ENCODE results near the gene SPEN. TPM values are rescaled to one million over a fixed set of nuclear protein-coding genes. Genes with fewer than 3 reads are reported as not detected.

SPEN gene
- total and polyA plus RNA-seq, 2 of the 4 experiments (the other 2 are of a cell fraction): 7.6 to 15.8 TPM

DNA sequence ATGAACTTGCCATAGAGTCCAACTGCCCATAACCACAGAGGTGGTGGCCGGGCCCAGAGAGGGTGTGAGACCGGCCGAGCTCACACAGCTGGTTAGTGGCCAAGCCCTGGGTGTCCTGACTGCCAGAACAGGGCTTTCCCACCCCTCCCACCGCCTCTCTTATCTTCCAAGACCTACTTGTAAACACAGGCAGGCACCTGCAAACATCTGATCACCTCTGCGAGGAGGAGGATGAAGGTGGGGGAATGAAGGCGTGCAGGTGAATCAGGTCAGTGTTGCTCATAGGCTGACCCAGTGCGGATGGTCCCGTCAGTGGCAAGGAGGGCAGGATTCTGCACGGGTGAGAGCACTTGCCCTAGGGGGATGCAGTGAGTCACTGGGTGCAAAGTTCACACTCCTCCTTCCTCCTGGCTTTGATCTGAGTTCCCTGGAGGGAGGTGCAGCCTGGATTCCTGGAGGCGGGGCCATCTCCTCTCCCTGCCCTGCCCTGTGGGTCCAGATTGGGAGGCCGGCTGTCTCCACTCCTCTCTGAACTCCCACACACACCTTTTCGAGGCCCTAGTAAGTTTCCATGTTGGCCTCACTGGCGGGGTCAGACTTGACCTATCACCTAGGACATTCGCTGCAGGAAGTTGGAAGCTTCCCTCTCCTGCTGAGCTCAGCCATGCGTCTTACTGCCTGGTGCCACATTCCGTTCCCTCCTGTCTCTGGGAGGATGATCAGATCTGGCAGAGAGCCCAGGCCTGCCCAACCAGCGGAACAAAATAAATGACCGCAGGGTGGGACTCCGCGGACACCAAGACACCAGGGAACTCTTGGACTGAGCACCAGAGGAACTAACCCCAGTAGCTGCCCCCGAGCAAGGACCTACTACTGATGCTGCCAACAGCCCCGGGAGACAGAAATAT, 47.3 kb upstream of the SPEN start:
- dilution Hi-C loops (cut with HindIII; ENCODE audit: low sequenced_read_pairs, unreplicated experiment): no loop called here
- no peak overlapping the region for H3K9ac ChIP-seq (ENCODE audit: low read depth, low read length)
- TF ChIP-seq BHLHE40 (IDR thresholded peaks at IDR 0.05; ENCODE audit: low read depth, low read length) (no peak), MAZ (IDR thresholded peaks at IDR 0.05; ENCODE audit: borderline replicate concordance, low read depth, low read length) (no peak), CEBPB (IDR thresholded peaks at IDR 0.05; ENCODE audit: low read depth, low read length) (no peak), MAFK (IDR thresholded peaks at IDR 0.05; ENCODE audit: low read depth, low read length) (no peak), MXI1 (IDR thresholded peaks at IDR 0.05; ENCODE audit: borderline replicate concordance, low read depth, low read length) (no peak), RAD21 (IDR thresholded peaks at IDR 0.05; ENCODE audit: low read length) (no peak), NFE2L2 (IDR thresholded peaks at IDR 0.05; ENCODE audit: low read depth, low read length) (no peak), RFX5 (IDR thresholded peaks at IDR 0.05; ENCODE audit: low read depth, low read length) (no peak), RCOR1 (IDR thresholded peaks at IDR 0.05; ENCODE audit: insufficient replicate concordance, low read length) (no peak), CHD1 (IDR thresholded peaks at IDR 0.05; ENCODE audit: low read depth, low read length) (no peak), FOS (IDR thresholded peaks at IDR 0.05; ENCODE audit: low read depth, low read length) (no peak; the same call in 1 of the 2 replicates), SMC3 (IDR thresholded peaks at IDR 0.05; ENCODE audit: low read depth, low read length) (no peak)
- TF ChIP-seq, protein P1, sequence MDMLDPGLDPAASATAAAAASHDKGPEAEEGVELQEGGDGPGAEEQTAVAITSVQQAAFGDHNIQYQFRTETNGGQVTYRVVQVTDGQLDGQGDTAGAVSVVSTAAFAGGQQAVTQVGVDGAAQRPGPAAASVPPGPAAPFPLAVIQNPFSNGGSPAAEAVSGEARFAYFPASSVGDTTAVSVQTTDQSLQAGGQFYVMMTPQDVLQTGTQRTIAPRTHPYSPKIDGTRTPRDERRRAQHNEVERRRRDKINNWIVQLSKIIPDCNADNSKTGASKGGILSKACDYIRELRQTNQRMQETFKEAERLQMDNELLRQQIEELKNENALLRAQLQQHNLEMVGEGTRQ (IDR thresholded peaks at IDR 0.05; ENCODE audit: low read depth, low read length): no peak
- TF ChIP-seq, protein P2, sequence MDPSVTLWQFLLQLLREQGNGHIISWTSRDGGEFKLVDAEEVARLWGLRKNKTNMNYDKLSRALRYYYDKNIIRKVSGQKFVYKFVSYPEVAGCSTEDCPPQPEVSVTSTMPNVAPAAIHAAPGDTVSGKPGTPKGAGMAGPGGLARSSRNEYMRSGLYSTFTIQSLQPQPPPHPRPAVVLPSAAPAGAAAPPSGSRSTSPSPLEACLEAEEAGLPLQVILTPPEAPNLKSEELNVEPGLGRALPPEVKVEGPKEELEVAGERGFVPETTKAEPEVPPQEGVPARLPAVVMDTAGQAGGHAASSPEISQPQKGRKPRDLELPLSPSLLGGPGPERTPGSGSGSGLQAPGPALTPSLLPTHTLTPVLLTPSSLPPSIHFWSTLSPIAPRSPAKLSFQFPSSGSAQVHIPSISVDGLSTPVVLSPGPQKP (IDR thresholded peaks at IDR 0.05; ENCODE audit: borderline replicate concordance, low read depth, low read length): no peak

More for the DNA sequence above, 47.3 kb upstream of the SPEN start:
- ATAC-seq (ENCODE audit: low read depth) (peak; percentile 26), DNase-seq (peak; percentile 31)
- H3K27me3 ChIP-seq (ENCODE audit: control insufficient read depth, insufficient read depth, low read length): no peaks in the 10 kb centered on the region
- in situ Hi-C loops (cut with MboI; ENCODE audit: low sequenced_read_pairs): loop anchor here (25.0 kb wide), 1 partner anchor 387 kb away; no protein-coding TSS in a partner anchor
- POLR2A ChIA-PET (ENCODE audit: unreplicated experiment): no interaction called here
- H2AK5ac ChIP-seq (ENCODE audit: low read depth, low read length): peak overlapping the region; percentile 99
- peak overlapping the region; percentile 94 for H2AK9ac ChIP-seq (replicated peaks; ENCODE audit: low read depth, low read length, poor library complexity)
- H3K9me3 ChIP-seq (ENCODE audit: control insufficient read depth, insufficient read depth, low read length): no peaks in the 10 kb centered on the region
- WGBS, 2 experiments (ENCODE audit: extremely low coverage in 2 of 2, insufficient read length in 1 of 2): 28% methylated on average over 3 of the region's 22 CpGs; no CpG with 5 or more reads in 1 of the 2 experiments
- intact Hi-C loops (cut with micrococcal nuclease): loop anchor here (2.0 to 5.0 kb wide), 3 partner anchors 35 to 382 kb away; partner anchors contain the start of gene SPEN
- no peaks in the 10 kb centered on the region for H3K36me3 ChIP-seq (ENCODE audit: control insufficient read depth, insufficient read depth, low read length)
- H3K9me1 ChIP-seq (ENCODE audit: insufficient read depth, low read length): peaks cover 30% of the 10 kb centered on the region
- peak overlapping the region; percentile 70 for H3K14ac ChIP-seq (replicated peaks; ENCODE audit: low read depth, low read length)
- H2BK5ac ChIP-seq (ENCODE audit: low read depth, low read length, poor library complexity, severe bottlenecking): peak overlapping the region; percentile 89
- peak overlapping the region; percentile 81 for H3K27ac ChIP-seq (ENCODE audit: insufficient read depth, low read length)
- peak overlapping the region; percentile 63 for H3K18ac ChIP-seq (ENCODE audit: low read depth, low read length)
- peak overlapping the region; percentile 85 for H3K56ac ChIP-seq (ENCODE audit: extremely low read depth, insufficient read depth, low read length)
- no TSS peak for BruUV-seq (replicated peaks)
- no peak overlapping the region for H3K4me3 ChIP-seq (ENCODE audit: insufficient read depth, low read depth, low read length)
- H4K8ac ChIP-seq (ENCODE audit: low read depth in 2 of 2, low read length in 2 of 2): peak overlapping the region; percentile 93 to 98
- H3K4ac ChIP-seq (ENCODE audit: low read depth, low read length): peak overlapping the region; percentile 95
- peak overlapping the region; percentile 98 for H4K91ac ChIP-seq (ENCODE audit: insufficient read depth, low read depth, low read length)
- no peak overlapping the region for H3K4me2 ChIP-seq (ENCODE audit: low read depth, low read length)
- peak overlapping the region; percentile 38; the same call in 1 of the 2 replicates for H4K5ac ChIP-seq (ENCODE audit: low read depth, low read length)
- H3K79me1 ChIP-seq (ENCODE audit: low read depth in 1 of 2, low read length in 2 of 2): peaks cover 4 to 14% of the 10 kb centered on the region in 2 experiments; a peak in 2 of 4 replicates
- peak overlapping the region; percentile 95; the same call in 2 of the 3 replicates for H2BK15ac ChIP-seq (ENCODE audit: low read depth, low read length)
- H2BK120ac ChIP-seq (ENCODE audit: low read depth, low read length): peak overlapping the region; percentile 97
- H2AFZ ChIP-seq (replicated peaks; ENCODE audit: low read length, poor library complexity): peak overlapping the region; percentile 39
- H2BK20ac ChIP-seq (ENCODE audit: low read depth, low read length): peak overlapping the region; percentile 99
- peak overlapping the region; percentile 55 for H3K23ac ChIP-seq (ENCODE audit: low read depth, low read length)
- peaks cover 39% of the 10 kb centered on the region for H3K4me1 ChIP-seq (ENCODE audit: control insufficient read depth, insufficient read depth, low read length)
- CTCF ChIA-PET: interaction anchor here (0.5 to 1.4 kb wide), 4 partner anchors 15 to 149 kb away, joined by 3 to 6 read pairs (median 4); no protein-coding TSS in a partner anchor
- no peaks in the 10 kb centered on the region for H4K20me1 ChIP-seq (ENCODE audit: insufficient read depth, low read length)
